Osteoblast (primary cell): ENCODE data around the gene CLECL1. TPM values are rescaled to one million over a fixed set of nuclear protein-coding genes. Genes with fewer than 3 reads are reported as not detected.

Experiments used
- DNase-seq: peaks from one replicate; pipeline ENCODE4 v3.0.0; 2011; ENCODE audit warnings: low spot score, mixed read lengths; ENCODE audit not compliant: insufficient read length; ENCODE audit errors: missing footprints
- H2AFZ ChIP-seq: 2 replicates; pipeline ENCODE4 v1.6.0; 2011; ENCODE audit warnings: mild to moderate bottlenecking, low read length
- H3K27ac ChIP-seq: 2 replicates; pipeline ENCODE4 v1.5.1; 2011; ENCODE audit warnings: mild to moderate bottlenecking, low read depth, low read length, moderate library complexity
- H3K27me3 ChIP-seq: 2 replicates; pipeline ENCODE4 v1.6.0; 2012; ENCODE audit warnings: mild to moderate bottlenecking, control low read depth, inconsistent platforms, low read length, moderate library complexity; ENCODE audit not compliant: insufficient read depth
- H3K36me3 ChIP-seq: 2 replicates; pipeline ENCODE4 v1.5.1; 2011; ENCODE audit warnings: mild to moderate bottlenecking, low read length, control low read depth, moderate library complexity; ENCODE audit not compliant: insufficient read depth
- H3K4me1 ChIP-seq: 2 replicates; pipeline ENCODE4 v1.5.1; 2011; ENCODE audit warnings: mild to moderate bottlenecking, low read length, control low read depth, moderate library complexity; ENCODE audit not compliant: insufficient read depth
- H3K4me2 ChIP-seq: 2 replicates; pipeline ENCODE4 v1.6.0; 2011; ENCODE audit warnings: mild to moderate bottlenecking, low read length; ENCODE audit not compliant: insufficient read depth
- H3K4me3 ChIP-seq: fragments of 200-600 bp; sonication (generic); 3 replicates; pipeline ENCODE4 v1.5.1; 2012; ENCODE audit warnings: mild to moderate bottlenecking, low read length, inconsistent platforms; ENCODE audit not compliant: insufficient read depth
- H3K79me2 ChIP-seq: 2 replicates; pipeline ENCODE4 v1.6.0; 2012; ENCODE audit warnings: mild to moderate bottlenecking, low read length, control low read depth, inconsistent platforms; ENCODE audit not compliant: insufficient read depth
- H3K9me3 ChIP-seq: 2 replicates; pipeline ENCODE4 v1.5.1; 2011; ENCODE audit warnings: low read depth, low read length, control low read depth
- H4K20me1 ChIP-seq: 2 replicates; pipeline ENCODE4 v1.6.0; 2012; ENCODE audit warnings: mild to moderate bottlenecking, low read length, control low read depth; ENCODE audit not compliant: insufficient read depth
- total RNA-seq: library from RNA; depleted of rRNA; stranded (reverse); fragments of >200 nt; gene quantifications from 2 replicates; pipeline ENCODE4 v1.2.3, GENCODE V29; 2012
- TF ChIP-seq, protein P1 (sequence below): IDR thresholded peaks from 2 replicates; pipeline ENCODE4 v1.5.1; 2011; ENCODE audit warnings: mild to moderate bottlenecking, low read depth, low read length, moderate library complexity; ENCODE audit errors: extremely low read depth

The CLECL1 gene
- total RNA-seq, 1 donor, result not detected

DNA sequence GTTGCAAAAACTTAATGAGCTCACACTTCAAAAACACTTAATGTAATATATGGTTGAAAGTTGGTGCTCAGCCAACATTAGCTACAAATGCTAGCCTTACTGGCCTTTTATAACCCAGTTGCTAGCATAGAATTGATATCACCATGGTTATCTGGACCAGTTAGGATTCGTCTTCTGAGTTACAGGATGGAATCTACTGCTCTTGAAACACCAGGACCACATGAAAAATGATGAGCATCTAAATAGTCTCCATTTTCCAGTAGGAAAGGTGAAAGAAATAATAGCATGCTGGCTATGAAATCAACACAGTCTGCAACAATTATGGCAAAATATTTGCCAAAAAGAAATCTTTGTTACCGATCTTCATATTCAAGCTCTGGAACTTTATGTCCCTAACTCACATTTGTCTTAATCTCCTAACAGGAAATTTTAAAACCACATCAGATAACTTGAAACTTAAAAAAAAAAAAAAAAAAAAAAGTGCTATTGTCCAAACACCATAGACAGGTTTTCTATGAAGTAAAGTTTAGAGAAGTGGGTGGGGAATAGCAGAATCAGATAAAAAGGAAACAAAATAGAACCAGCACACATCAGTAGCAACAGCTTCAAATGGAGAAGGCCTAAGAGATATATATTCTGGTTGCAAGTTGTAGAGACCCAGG, 40.5 kb upstream of the CLECL1 start:
- no peaks in the 10 kb centered on the region for H3K4me1 ChIP-seq
- no peak overlapping the region for H3K4me2 ChIP-seq
- no peak overlapping the region for H3K27ac ChIP-seq
- no peaks in the 10 kb centered on the region for H4K20me1 ChIP-seq
- H3K9me3 ChIP-seq, result no peaks in the 10 kb centered on the region
- no peaks in the 10 kb centered on the region for H3K79me2 ChIP-seq
- DNase-seq, result no peak
- no peaks in the 10 kb centered on the region for H3K27me3 ChIP-seq
- TF ChIP-seq, protein P1, sequence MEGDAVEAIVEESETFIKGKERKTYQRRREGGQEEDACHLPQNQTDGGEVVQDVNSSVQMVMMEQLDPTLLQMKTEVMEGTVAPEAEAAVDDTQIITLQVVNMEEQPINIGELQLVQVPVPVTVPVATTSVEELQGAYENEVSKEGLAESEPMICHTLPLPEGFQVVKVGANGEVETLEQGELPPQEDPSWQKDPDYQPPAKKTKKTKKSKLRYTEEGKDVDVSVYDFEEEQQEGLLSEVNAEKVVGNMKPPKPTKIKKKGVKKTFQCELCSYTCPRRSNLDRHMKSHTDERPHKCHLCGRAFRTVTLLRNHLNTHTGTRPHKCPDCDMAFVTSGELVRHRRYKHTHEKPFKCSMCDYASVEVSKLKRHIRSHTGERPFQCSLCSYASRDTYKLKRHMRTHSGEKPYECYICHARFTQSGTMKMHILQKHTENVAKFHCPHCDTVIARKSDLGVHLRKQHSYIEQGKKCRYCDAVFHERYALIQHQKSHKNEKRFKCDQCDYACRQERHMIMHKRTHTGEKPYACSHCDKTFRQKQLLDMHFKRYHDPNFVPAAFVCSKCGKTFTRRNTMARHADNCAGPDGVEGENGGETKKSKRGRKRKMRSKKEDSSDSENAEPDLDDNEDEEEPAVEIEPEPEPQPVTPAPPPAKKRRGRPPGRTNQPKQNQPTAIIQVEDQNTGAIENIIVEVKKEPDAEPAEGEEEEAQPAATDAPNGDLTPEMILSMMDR, result no peak
- H3K4me3 ChIP-seq, result no peak overlapping the region
- H3K36me3 ChIP-seq, result no peaks in the 10 kb centered on the region
- H2AFZ ChIP-seq, result no peak overlapping the region

DNA sequence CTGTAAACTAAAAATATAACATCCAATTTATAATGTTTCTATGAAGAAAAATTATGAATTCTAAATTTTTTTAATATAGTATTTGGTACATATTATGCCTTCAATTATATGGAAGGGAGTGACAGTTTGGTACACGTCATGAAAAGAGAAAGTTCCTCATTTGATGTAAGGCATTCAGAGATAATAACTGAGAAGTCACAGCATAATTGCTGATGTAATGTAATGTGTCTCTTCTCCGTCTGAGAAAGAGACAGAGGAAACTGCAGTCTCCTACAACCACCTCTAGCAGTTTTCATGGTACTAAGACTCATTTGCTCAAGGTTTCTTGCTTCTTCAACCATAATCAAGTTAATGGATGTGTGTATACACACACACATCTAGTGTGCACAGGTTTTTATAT, 30.1 kb upstream of the CLECL1 start:
- no peak for DNase-seq
- Histone ChIP-seq H3K27ac (no peak overlapping the region), H3K4me2 (no peak overlapping the region), H3K4me1 (no peaks in the 10 kb centered on the region), H3K4me3 (no peak overlapping the region), H3K36me3 (no peaks in the 10 kb centered on the region), H4K20me1 (no peaks in the 10 kb centered on the region), H2AFZ (no peak overlapping the region), H3K27me3 (no peaks in the 10 kb centered on the region), H3K9me3 (no peaks in the 10 kb centered on the region), H3K79me2 (no peaks in the 10 kb centered on the region)
- TF ChIP-seq, protein P1, result no peak

DNA sequence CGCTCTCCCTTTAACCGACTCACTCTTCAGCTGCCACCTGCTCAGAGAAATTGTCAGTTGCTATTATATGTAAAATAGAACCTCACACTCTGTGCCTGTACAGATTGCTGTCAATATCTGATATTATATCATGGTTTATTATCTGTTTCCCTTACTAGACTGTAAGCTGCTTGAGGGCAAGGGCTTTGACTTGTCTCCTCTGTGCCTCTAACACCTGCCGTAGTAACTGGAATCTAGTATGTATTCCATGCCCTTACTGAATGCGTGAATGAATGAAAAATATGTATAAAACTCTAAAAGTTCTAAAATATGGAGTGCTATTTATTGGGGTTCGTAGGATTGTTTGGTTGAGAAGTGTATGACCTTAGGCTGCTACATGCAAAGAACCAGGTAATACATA, 29.5 kb upstream of the CLECL1 start:
- Histone ChIP-seq H3K36me3 (no peaks in the 10 kb centered on the region), H3K27me3 (no peaks in the 10 kb centered on the region), H4K20me1 (no peaks in the 10 kb centered on the region), H3K4me1 (no peaks in the 10 kb centered on the region), H3K4me2 (no peak overlapping the region), H3K4me3 (no peak overlapping the region), H3K9me3 (no peaks in the 10 kb centered on the region), H2AFZ (no peak overlapping the region), H3K27ac (no peak overlapping the region), H3K79me2 (no peaks in the 10 kb centered on the region)
- no peak for DNase-seq
- TF ChIP-seq, protein P1, result no peak

DNA sequence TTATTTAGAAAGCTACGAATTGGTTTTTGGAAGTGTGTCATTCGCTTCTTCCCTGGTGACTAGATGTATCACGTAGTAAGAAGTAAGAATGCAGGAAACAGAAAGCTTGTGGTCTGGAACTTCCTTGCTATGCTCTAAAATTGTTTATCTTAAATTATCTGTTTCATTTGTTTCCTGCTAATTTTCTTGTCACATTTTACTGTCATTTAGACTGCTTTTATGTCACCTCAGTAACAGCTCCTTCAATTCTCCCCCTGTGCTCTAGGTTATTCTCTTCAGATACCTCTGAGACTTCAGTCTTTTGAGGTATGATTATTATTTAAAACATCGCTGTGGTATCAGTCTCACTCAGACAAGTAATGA, 28.5 kb upstream of the CLECL1 start:
- no peak overlapping the region for H2AFZ ChIP-seq
- H4K20me1 ChIP-seq, result no peaks in the 10 kb centered on the region
- no peak overlapping the region for H3K4me3 ChIP-seq
- H3K27me3 ChIP-seq, result no peaks in the 10 kb centered on the region
- TF ChIP-seq, protein P1, result no peak
- H3K27ac ChIP-seq, result no peak overlapping the region
- no peaks in the 10 kb centered on the region for H3K36me3 ChIP-seq
- H3K4me2 ChIP-seq, result no peak overlapping the region
- no peaks in the 10 kb centered on the region for H3K9me3 ChIP-seq
- H3K79me2 ChIP-seq, result no peaks in the 10 kb centered on the region
- H3K4me1 ChIP-seq, result no peaks in the 10 kb centered on the region
- DNase-seq, result no peak
